ENCODE measurements around the gene ADD2.

The ADD2 gene

DNA sequence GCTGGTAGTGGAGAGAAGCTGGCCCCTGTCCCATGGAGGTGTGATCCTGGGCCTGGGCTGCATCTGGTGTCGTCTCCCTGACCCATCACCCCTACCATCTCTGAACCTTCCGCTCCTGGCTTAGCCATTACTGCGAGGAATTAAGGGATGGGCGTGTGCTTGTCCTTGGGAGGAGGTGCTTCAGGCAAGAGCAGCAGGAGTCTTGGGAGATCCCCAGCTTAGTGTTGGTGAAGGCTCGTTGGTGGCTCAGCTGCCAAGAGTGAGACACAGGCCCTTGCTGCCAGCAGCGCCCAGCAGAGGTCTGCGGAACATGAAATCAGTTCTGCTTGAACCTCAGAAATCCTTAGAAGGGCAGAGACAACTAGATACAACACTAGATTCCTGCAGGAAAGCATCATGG is 154.5 kb downstream of the ADD2 start:
- no peak overlapping the region for H3K4me3 Mint-ChIP-seq
- ATAC-seq (replicated peaks) (no peak), DNase-seq (no peak)
- no peaks in the 10 kb centered on the region for H3K36me3 Mint-ChIP-seq
- no peaks in the 10 kb centered on the region for H3K4me1 Mint-ChIP-seq
- peaks cover 16 to 24% of the 10 kb centered on the region in 2 donors for H3K27me3 Mint-ChIP-seq
- H3K27ac Mint-ChIP-seq: no peak overlapping the region
- no peaks in the 10 kb centered on the region for H3K9me3 Mint-ChIP-seq

DNA sequence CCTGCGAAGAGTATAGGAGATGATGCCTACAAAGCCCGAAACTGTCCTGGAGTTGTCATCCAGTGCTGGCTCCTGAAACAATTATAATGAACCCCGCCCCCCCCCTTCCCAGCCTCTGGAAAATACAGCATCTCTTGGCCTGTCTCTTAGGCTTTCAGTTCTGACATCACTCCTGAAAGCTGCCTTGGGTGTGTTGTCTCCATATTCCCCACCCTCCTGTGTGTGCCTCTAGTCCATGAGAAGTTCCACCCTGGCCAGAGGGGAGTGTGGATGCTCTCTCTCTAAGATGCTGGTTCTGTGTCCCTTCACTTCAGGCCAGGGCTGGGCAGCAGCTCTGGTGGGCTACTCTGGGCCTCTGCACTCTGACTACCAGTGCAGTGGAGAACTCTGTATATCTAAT is 155.4 kb downstream of the ADD2 start:
- Mint-ChIP-seq H3K36me3 (no peaks in the 10 kb centered on the region), H3K27ac (no peak overlapping the region), H3K27me3 (peaks cover 16 to 21% of the 10 kb centered on the region in 2 donors), H3K4me3 (no peak overlapping the region), H3K4me1 (no peaks in the 10 kb centered on the region), H3K9me3 (no peaks in the 10 kb centered on the region)
- no peak for ATAC-seq (replicated peaks)
- DNase-seq: no peak

DNA sequence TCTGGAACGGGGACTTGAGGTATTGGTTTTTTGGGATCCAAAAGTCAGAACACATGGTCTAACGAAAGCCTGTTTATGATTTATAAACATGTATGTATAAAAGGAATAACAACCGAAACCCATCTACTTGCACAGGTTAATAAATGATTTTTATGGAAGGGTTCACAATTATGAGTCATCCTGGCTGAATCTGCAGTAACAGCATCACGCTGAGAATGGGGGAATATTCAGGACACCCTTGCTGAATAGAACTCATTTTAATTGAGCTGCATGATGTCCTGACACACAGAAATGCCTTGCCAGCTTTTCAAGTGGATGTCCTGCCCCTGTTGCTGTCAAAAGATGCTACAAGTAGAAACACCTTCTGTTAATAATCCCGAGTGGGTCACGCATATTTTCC is 159.6 kb downstream of the ADD2 start:
- no peaks in the 10 kb centered on the region for H3K36me3 Mint-ChIP-seq
- H3K27me3 Mint-ChIP-seq: peaks cover 34 to 37% of the 10 kb centered on the region in 2 donors
- H3K9me3 Mint-ChIP-seq: no peaks in the 10 kb centered on the region
- no peak for DNase-seq
- H3K4me1 Mint-ChIP-seq: no peaks in the 10 kb centered on the region
- no peak overlapping the region for H3K4me3 Mint-ChIP-seq
- ATAC-seq (replicated peaks): no peak
- no peak overlapping the region for H3K27ac Mint-ChIP-seq

DNA sequence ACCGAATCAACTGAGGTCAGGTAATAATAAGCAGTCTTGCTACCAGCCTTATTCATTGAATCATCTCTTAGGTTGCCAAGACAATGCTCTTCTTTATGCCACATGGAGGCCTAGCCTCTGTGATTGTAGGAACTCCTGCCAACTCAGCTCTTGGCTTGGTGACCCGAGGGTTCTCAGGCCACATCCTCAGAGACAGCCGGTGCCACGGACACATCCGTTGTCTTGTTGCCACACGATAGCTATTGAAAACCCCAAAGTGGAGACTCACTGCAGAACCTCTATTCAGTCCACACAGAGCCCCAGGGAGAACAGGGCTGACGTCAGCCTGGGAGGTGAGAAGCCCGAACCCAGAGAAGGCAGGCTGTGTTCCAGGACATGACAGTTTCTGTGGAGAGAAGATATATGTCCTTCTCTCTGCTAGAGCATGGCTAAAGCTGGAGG is 160.9 kb downstream of the ADD2 start:
- no peak for ATAC-seq (replicated peaks)
- no peaks in the 10 kb centered on the region for H3K4me1 Mint-ChIP-seq
- no peak for DNase-seq
- no peak overlapping the region for H3K27ac Mint-ChIP-seq
- no peak overlapping the region for H3K4me3 Mint-ChIP-seq
- H3K36me3 Mint-ChIP-seq: no peaks in the 10 kb centered on the region
- H3K9me3 Mint-ChIP-seq: no peaks in the 10 kb centered on the region
- peaks cover 35% of the 10 kb centered on the region in 2 donors for H3K27me3 Mint-ChIP-seq
